GM23248 (cell line): ENCODE measurements around the gene GUCA2A. TPM values are rescaled to one million over a fixed set of nuclear protein-coding genes. Genes with fewer than 3 reads are reported as not detected.

ENCODE experiments used
- DNase-seq: peaks from one replicate; pipeline ENCODE4 v3.0.0-alpha.2; 2015
- H2AFZ ChIP-seq: fragments of 200-600 bp; sonication (generic); 2 replicates; pipeline ENCODE4 v1.6.1; 2016; ENCODE audit warnings: antibody characterized with exemption
- H3F3A ChIP-seq: fragments of 200-600 bp; sonication (generic); 2 replicates; pipeline ENCODE4 v1.6.1; 2016; ENCODE audit warnings: mild to moderate bottlenecking, antibody characterized with exemption, mixed run types; ENCODE audit not compliant: insufficient read depth
- H3K27ac ChIP-seq: fragments of 200-600 bp; sonication (generic); 2 replicates; pipeline ENCODE4 v1.5.1; 2016; ENCODE audit warnings: mild to moderate bottlenecking
- H3K27me3 ChIP-seq: fragments of 200-600 bp; sonication (generic); replicated peaks from 2 replicates; pipeline ENCODE4 v1.6.1; 2016; ENCODE audit warnings: mild to moderate bottlenecking; ENCODE audit not compliant: insufficient read depth
- H3K36me3 ChIP-seq: fragments of 200-600 bp; sonication (generic); 2 replicates; pipeline ENCODE4 v1.6.1; 2016; ENCODE audit warnings: low read depth, mild to moderate bottlenecking
- H3K4me1 ChIP-seq: fragments of 200-600 bp; sonication (generic); 2 replicates; pipeline ENCODE4 v1.6.1; 2016; ENCODE audit warnings: mild to moderate bottlenecking; ENCODE audit not compliant: insufficient read depth
- H3K4me2 ChIP-seq: fragments of 200-600 bp; sonication (generic); one replicate; pipeline ENCODE4 v1.6.1; 2016; ENCODE audit warnings: mild to moderate bottlenecking; ENCODE audit not compliant: unreplicated experiment
- H3K4me3 ChIP-seq: fragments of 200-600 bp; sonication (generic); 2 replicates; pipeline ENCODE4 v1.5.1; 2016; ENCODE audit warnings: mild to moderate bottlenecking
- H3K79me2 ChIP-seq: fragments of 200-600 bp; sonication (generic); 2 replicates; pipeline ENCODE4 v1.6.1; 2016; ENCODE audit warnings: mild to moderate bottlenecking; ENCODE audit not compliant: insufficient read depth
- H3K9ac ChIP-seq: fragments of 200-600 bp; sonication (generic); 2 replicates; pipeline ENCODE4 v1.6.1; 2016; ENCODE audit warnings: mild to moderate bottlenecking
- H3K9me2 ChIP-seq: fragments of 200-600 bp; sonication (generic); 2 replicates; pipeline ENCODE4 v1.6.1; 2016; ENCODE audit warnings: mixed run types, mild to moderate bottlenecking, moderate library complexity; ENCODE audit not compliant: insufficient read depth
- H3K9me3 ChIP-seq: fragments of 200-600 bp; sonication (generic); one replicate; pipeline ENCODE4 v1.6.1; 2017; ENCODE audit warnings: low read depth
- H4K20me1 ChIP-seq: fragments of 200-600 bp; sonication (generic); 2 replicates; pipeline ENCODE4 v1.6.0; 2016; ENCODE audit not compliant: insufficient read depth
- EZH2 ChIP-seq: fragments of 200-600 bp; sonication (generic); IDR thresholded peaks from 2 replicates; pipeline ENCODE4 v1.6.1; 2018; ENCODE audit warnings: antibody characterized with exemption, mild to moderate bottlenecking; ENCODE audit not compliant: insufficient read depth, poor library complexity, severe bottlenecking
- EZH2phosphoT487 ChIP-seq: fragments of 200-600 bp; sonication (generic); IDR thresholded peaks from 2 replicates; pipeline ENCODE4 v1.6.1; 2018; ENCODE audit warnings: antibody characterized with exemption, moderate library complexity, mild to moderate bottlenecking, low read depth; ENCODE audit not compliant: insufficient read depth
- WGBS, 2 experiments: methylation state at CpG; one replicate each; pipeline ENCODE4 v1.1.6; 2015 to 2017; ENCODE audit warnings: low lambda C conversion rate in 2 of 2, low coverage in 1 of 2; ENCODE audit errors: missing lambda C conversion rate in 2 of 2; 5-methylcytosine and 5-hydroxymethylcytosine counted together
- in situ Hi-C: fragments of 300-500 bp; cut with MboI; formaldehyde crosslinking; loops from 2 replicates; pipeline ENCODE4 v1.15.0; 2020
- polyA plus RNA-seq: library from polyadenylated mRNA; unstranded; fragments of >200 nt; fragmentation: Nextera tagmentation; extraction: Ambion mirVana; gene quantifications from 2 replicates; pipeline ENCODE4 v1.2.1, GENCODE V29; 2016
- total RNA-seq: library from RNA; depleted of rRNA; stranded (reverse); fragments of >200 nt; shearing (Covaris generic); gene quantifications from 2 replicates; pipeline ENCODE4 v1.2.3, GENCODE V29; 2014

Gene GUCA2A
- total and polyA plus RNA-seq, 2 experiments from 2014 or later = not detected

- no peak overlapping the region for H3K9ac ChIP-seq
- H3K9me2 ChIP-seq = no peaks in the 10 kb centered on the region
- H3K36me3 ChIP-seq = peaks cover 12% of the 10 kb centered on the region
- DNase-seq = peak; percentile 34
- H3K4me2 ChIP-seq = no peak overlapping the region
- H3K9me3 ChIP-seq = no peaks in the 10 kb centered on the region
- TF ChIP-seq EZH2phosphoT487 (no peak), EZH2 (no peak)
- H2AFZ ChIP-seq = no peak overlapping the region
- H3F3A ChIP-seq = peaks cover 32% of the 10 kb centered on the region
- H4K20me1 ChIP-seq = no peaks in the 10 kb centered on the region
- H3K27me3 ChIP-seq = no peaks in the 10 kb centered on the region
- H3K4me1 ChIP-seq = peaks cover 22% of the 10 kb centered on the region
- H3K79me2 ChIP-seq = no peaks in the 10 kb centered on the region
- no peak overlapping the region for H3K4me3 ChIP-seq
- in situ Hi-C loops = no loop called here
- H3K27ac ChIP-seq = no peak overlapping the region
- 28 to 31% methylated on average over 2 of the region's 2 CpGs for WGBS, 2 experiments
These were observed 14.7 kb upstream of the GUCA2A start for GRCh38 chr1:42179275-42179674.

- Histone ChIP-seq H3K9me2 (no peaks in the 10 kb centered on the region), H3K4me2 (no peak overlapping the region), H3F3A (peaks cover 42% of the 10 kb centered on the region), H3K79me2 (no peaks in the 10 kb centered on the region), H3K36me3 (peaks cover 12% of the 10 kb centered on the region), H3K4me3 (no peak overlapping the region), H4K20me1 (no peaks in the 10 kb centered on the region), H2AFZ (no peak overlapping the region), H3K27ac (no peak overlapping the region), H3K9me3 (no peaks in the 10 kb centered on the region), H3K4me1 (peaks cover 32% of the 10 kb centered on the region), H3K27me3 (no peaks in the 10 kb centered on the region), H3K9ac (no peak overlapping the region)
- WGBS, 2 experiments = 89 to 96% methylated on average over 3 of the region's 3 CpGs
- in situ Hi-C loops = no loop called here
- no peak for DNase-seq
- TF ChIP-seq EZH2phosphoT487 (no peak), EZH2 (no peak)
These were observed 13.7 kb upstream of the GUCA2A start for GRCh38 chr1:42178249-42178648.

- peaks cover 32% of the 10 kb centered on the region for H3K4me1 ChIP-seq
- WGBS, 2 experiments = 65 to 73% methylated on average over 6 of the region's 6 CpGs
- no peak overlapping the region for H3K4me3 ChIP-seq
- H3K27ac ChIP-seq = no peak overlapping the region
- peaks cover 42% of the 10 kb centered on the region for H3F3A ChIP-seq
- peak; percentile 69 for DNase-seq
- no peak overlapping the region for H2AFZ ChIP-seq
- no peaks in the 10 kb centered on the region for H4K20me1 ChIP-seq
- H3K27me3 ChIP-seq = no peaks in the 10 kb centered on the region
- in situ Hi-C loops = no loop called here
- H3K9me3 ChIP-seq = no peaks in the 10 kb centered on the region
- no peaks in the 10 kb centered on the region for H3K9me2 ChIP-seq
- no peak overlapping the region for H3K9ac ChIP-seq
- H3K36me3 ChIP-seq = peaks cover 12% of the 10 kb centered on the region
- no peaks in the 10 kb centered on the region for H3K79me2 ChIP-seq
- no peak for TF ChIP-seq EZH2
- no peak for TF ChIP-seq EZH2phosphoT487
- no peak overlapping the region for H3K4me2 ChIP-seq
These were observed 13.0 kb upstream of the GUCA2A start for GRCh38 chr1:42177541-42177981.

GRCh38 chr1:42176902-42177519, 12.5 kb upstream of the GUCA2A start:
- TF ChIP-seq EZH2 = no peak
- no peak for TF ChIP-seq EZH2phosphoT487
- Histone ChIP-seq H3K27me3 (no peaks in the 10 kb centered on the region), H3K9me2 (no peaks in the 10 kb centered on the region), H3K9me3 (no peaks in the 10 kb centered on the region), H3K4me3 (no peak overlapping the region), H4K20me1 (no peaks in the 10 kb centered on the region), H2AFZ (no peak overlapping the region), H3K36me3 (peaks cover 12% of the 10 kb centered on the region), H3F3A (peaks cover 42% of the 10 kb centered on the region), H3K27ac (no peak overlapping the region), H3K4me2 (no peak overlapping the region), H3K4me1 (peaks cover 32% of the 10 kb centered on the region), H3K9ac (no peak overlapping the region), H3K79me2 (no peaks in the 10 kb centered on the region)
- peak; percentile 63 for DNase-seq
- in situ Hi-C loops = no loop called here
- WGBS, 2 experiments = 81% methylated on average over 4 of the region's 4 CpGs
